K562 (cell line): Measurements from ENCODE around the gene ELF1. TPM values are rescaled to one million over a fixed set of nuclear protein-coding genes. Genes with fewer than 3 reads are reported as not detected.

Source experiments
- CREM ChIP-seq: IDR thresholded peaks from 2 replicates; pipeline ENCODE4 v1.6.1; 2014; ENCODE audit warnings: antibody characterized with exemption, low read depth
- EHMT2 ChIP-seq: fragments of 450-650 bp; IDR thresholded peaks from 2 replicates; pipeline ENCODE4 v1.6.1; 2018; ENCODE audit warnings: antibody characterized with exemption
- EWSR1 ChIP-seq: fragments of 450-650 bp; IDR thresholded peaks from 2 replicates; pipeline ENCODE4 v1.6.1; 2018; ENCODE audit warnings: borderline replicate concordance, mild to moderate bottlenecking, low read depth, moderate library complexity; ENCODE audit not compliant: partially characterized antibody
- GATAD2A ChIP-seq: fragments of 450-650 bp; IDR thresholded peaks from 2 replicates; pipeline ENCODE4 v1.6.1; 2017
- KAT8 ChIP-seq: fragments of 450-650 bp; IDR thresholded peaks from 2 replicates; pipeline ENCODE4 v1.6.1; 2016; ENCODE audit warnings: low read depth, mild to moderate bottlenecking
- MTA3 ChIP-seq: fragments of 450-650 bp; formaldehyde crosslinking; IDR thresholded peaks from 2 replicates; pipeline ENCODE4 v1.6.1; 2017; ENCODE audit warnings: mild to moderate bottlenecking, borderline replicate concordance
- NCOA6 ChIP-seq: fragments of 450-650 bp; IDR thresholded peaks from 2 replicates; pipeline ENCODE4 v1.6.1; 2017; ENCODE audit warnings: mild to moderate bottlenecking
- NEUROD1 ChIP-seq: fragments of 150-350 bp; IDR thresholded peaks from 2 replicates; pipeline ENCODE4 v1.6.1; 2014; ENCODE audit warnings: borderline replicate concordance, low read length, low read depth; ENCODE audit not compliant: partially characterized antibody
- PCBP2 ChIP-seq: fragments of 200-400 bp; formaldehyde crosslinking; IDR thresholded peaks from 2 replicates; pipeline ENCODE4 v1.6.1; 2018; ENCODE audit warnings: low read length, low read depth, mild to moderate bottlenecking, moderate library complexity; ENCODE audit not compliant: poor library complexity, severe bottlenecking
- PHTF2 ChIP-seq: fragments of 250-450 bp; sonication (Bioruptor Pico); IDR thresholded peaks from 2 replicates; pipeline ENCODE4 v1.5.0; 2021; ENCODE audit warnings: mild to moderate bottlenecking
- POLR2AphosphoS5 ChIP-seq: IDR thresholded peaks from 2 replicates; pipeline ENCODE4 v1.6.1; 2011; ENCODE audit warnings: mild to moderate bottlenecking, low read depth, low read length, moderate library complexity; ENCODE audit not compliant: control insufficient read depth, insufficient read depth
- SMARCA5 ChIP-seq: fragments of 450-650 bp; IDR thresholded peaks from 2 replicates; pipeline ENCODE4 v1.6.1; 2016
- SRSF9 ChIP-seq: fragments of 200-400 bp; formaldehyde crosslinking; IDR thresholded peaks from 2 replicates; pipeline ENCODE4 v1.6.1; 2017; ENCODE audit warnings: low read depth, low read length, borderline replicate concordance
- TAF15 ChIP-seq: fragments of 200-400 bp; formaldehyde crosslinking; IDR thresholded peaks from 2 replicates; pipeline ENCODE4 v1.6.1; 2017; ENCODE audit warnings: mild to moderate bottlenecking, low read depth, low read length, moderate library complexity
- ZKSCAN1 ChIP-seq: fragments of 150-350 bp; IDR thresholded peaks from 2 replicates; pipeline ENCODE4 v1.6.1; 2016; ENCODE audit warnings: low read depth, low read length
- ZNF586 ChIP-seq: fragments of 450-650 bp; formaldehyde crosslinking; conservative IDR thresholded peaks from 2 replicates; pipeline ENCODE4 v1.4.0; 2020; ENCODE audit warnings: mild to moderate bottlenecking, moderate library complexity
- ZNF668 ChIP-seq: fragments of 250-450 bp; sonication (Bioruptor Pico); IDR thresholded peaks from 2 replicates; pipeline ENCODE4 v1.8.0; 2022; ENCODE audit warnings: mild to moderate bottlenecking, inconsistent platforms
- polyA plus RNA-seq, 8 experiments: library from polyadenylated mRNA; depleted of rRNA in 4 of 8; stranded (reverse) in 5 of 8; unstranded in 3 of 8; fragments of >200 nt; fragmentation: Nextera tagmentation in 2 of 8; fragmentation: Illumina TruSeq in 1 of 8; extraction: Ambion mirVana in 2 of 8; extraction: Trizol in 1 of 8; gene quantifications; 2 replicates each; pipeline versions ENCODE4 v1.2.1 to v1.2.3, GENCODE V29; 2011 to 2014; ENCODE audit warnings: inconsistent platforms in 1 of 8, missing spikeins in 1 of 8
- total RNA-seq, 7 experiments: library from RNA; depleted of rRNA in 6 of 7; stranded (reverse); fragments of >200 nt in 6 of 7; fragmentation: Illumina TruSeq in 2 of 7; extraction: Trizol in 2 of 7; gene quantifications; 2 replicates each; pipeline versions ENCODE4 v1.2.1 to v1.2.3, GENCODE V29; 2011 to 2021; ENCODE audit warnings: low replicate concordance in 1 of 7
- TF ChIP-seq, protein P1 (sequence below): fragments of 250-450 bp; sonication (Bioruptor Pico); IDR thresholded peaks from 2 replicates; pipeline ENCODE4 v1.4.0; 2020
- TF ChIP-seq, protein P2 (sequence below): IDR thresholded peaks from 2 replicates; pipeline ENCODE4 v1.6.1; 2011; ENCODE audit not compliant: insufficient read length; ENCODE audit errors: extremely low read depth
- TF ChIP-seq, protein P3 (sequence below): sonication (generic); formaldehyde crosslinking; IDR thresholded peaks from 2 replicates; pipeline ENCODE4 v1.9.0; 2022; ENCODE audit warnings: mild to moderate bottlenecking, missing genetic modification reagents
- TF ChIP-seq, protein P4 (sequence below), 3 experiments: fragments of 200-800 bp in 1 of 3; sonication (Bioruptor generic) in 1 of 3; sonication (generic) in 1 of 3; formaldehyde crosslinking in 1 of 3; IDR thresholded peaks; 2 replicates each; pipeline versions ENCODE4 v1.6.1 to v1.8.0; 2016 to 2022; ENCODE audit warnings: mild to moderate bottlenecking in 2 of 3, missing compliant biosample characterization in 2 of 3, missing genetic modification characterization in 2 of 3, missing genetic modification reagents in 1 of 3
- TF ChIP-seq, protein P5 (sequence below): fragments of 450-650 bp; formaldehyde crosslinking; IDR thresholded peaks from 2 replicates; pipeline ENCODE4 v1.4.0; 2020; ENCODE audit warnings: mild to moderate bottlenecking, moderate library complexity
- TF ChIP-seq, protein P6 (sequence below): fragments of 250-450 bp; sonication (Bioruptor Pico); IDR thresholded peaks from 2 replicates; pipeline ENCODE4 v1.8.0; 2022; ENCODE audit warnings: moderate library complexity, mild to moderate bottlenecking, inconsistent platforms

Gene ELF1
- total and polyA plus RNA-seq, 9 of the 15 experiments (the other 6 are each of a cell fraction or from before 2014, with no cell fraction given): 24.7 to 54.4 (median 33.4) TPM

DNA sequence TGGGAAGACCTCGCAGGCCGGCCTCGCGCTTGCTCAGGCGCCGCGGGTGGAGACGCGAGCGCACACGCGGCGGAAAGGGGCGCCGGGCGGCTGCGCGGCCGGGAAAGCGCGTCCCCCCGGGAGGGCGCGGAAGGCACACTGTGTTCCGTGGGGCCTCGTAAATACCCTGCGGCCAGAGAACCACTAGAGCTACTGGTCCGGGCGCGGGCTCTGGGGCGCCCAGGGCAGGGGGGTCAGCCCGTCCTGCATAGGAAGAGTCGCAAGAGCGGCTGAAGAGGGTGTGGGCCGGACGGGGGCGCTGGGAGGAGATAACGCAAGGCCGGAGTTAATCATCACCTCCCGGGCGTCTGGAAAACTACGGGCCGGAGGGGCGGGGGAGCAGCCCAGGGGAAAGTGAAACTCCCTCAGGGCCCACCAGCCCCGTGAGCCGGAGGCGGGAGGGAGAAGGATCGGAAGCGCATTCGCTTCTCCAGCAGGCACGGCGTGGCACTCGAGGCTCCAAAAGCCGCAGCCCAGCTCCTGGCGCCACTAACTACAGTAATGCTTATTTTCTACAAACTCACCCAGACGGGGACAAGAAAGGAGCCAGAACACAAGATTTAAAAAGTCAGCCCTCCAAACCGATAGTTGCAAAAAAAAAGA, 41.1 kb upstream of the ELF1 start (continued):
- TF ChIP-seq, protein P1, sequence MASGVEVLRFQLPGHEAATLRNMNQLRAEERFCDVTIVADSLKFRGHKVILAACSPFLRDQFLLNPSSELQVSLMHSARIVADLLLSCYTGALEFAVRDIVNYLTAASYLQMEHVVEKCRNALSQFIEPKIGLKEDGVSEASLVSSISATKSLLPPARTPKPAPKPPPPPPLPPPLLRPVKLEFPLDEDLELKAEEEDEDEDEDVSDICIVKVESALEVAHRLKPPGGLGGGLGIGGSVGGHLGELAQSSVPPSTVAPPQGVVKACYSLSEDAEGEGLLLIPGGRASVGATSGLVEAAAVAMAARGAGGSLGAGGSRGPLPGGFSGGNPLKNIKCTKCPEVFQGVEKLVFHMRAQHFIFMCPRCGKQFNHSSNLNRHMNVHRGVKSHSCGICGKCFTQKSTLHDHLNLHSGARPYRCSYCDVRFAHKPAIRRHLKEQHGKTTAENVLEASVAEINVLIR (CRISPR knock-in tag): no peak
- TF ChIP-seq NCOA6 (no peak), SRSF9 (no peak), TAF15 (no peak), EHMT2 (no peak), CREM (0 out of 2 replicates have a peak, but pooled peaks have one; percentile 7), PHTF2 (no peak), MTA3 (peak; percentile 74; the same call in 1 of the 2 replicates), ZNF586 (CRISPR knock-in tag) (no peak), ZNF668 (CRISPR knock-in tag) (no peak), EWSR1 (no peak), NEUROD1 (peak; percentile 43), ZKSCAN1 (0 out of 2 replicates have a peak, but pooled peaks have one; percentile 9), SMARCA5 (no peak), PCBP2 (no peak), KAT8 (no peak), POLR2AphosphoS5 (no peak), GATAD2A (peak; percentile 41; the same call in 1 of the 2 replicates)
- TF ChIP-seq, protein P2, sequence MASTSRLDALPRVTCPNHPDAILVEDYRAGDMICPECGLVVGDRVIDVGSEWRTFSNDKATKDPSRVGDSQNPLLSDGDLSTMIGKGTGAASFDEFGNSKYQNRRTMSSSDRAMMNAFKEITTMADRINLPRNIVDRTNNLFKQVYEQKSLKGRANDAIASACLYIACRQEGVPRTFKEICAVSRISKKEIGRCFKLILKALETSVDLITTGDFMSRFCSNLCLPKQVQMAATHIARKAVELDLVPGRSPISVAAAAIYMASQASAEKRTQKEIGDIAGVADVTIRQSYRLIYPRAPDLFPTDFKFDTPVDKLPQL: no peak
- TF ChIP-seq, protein P3, sequence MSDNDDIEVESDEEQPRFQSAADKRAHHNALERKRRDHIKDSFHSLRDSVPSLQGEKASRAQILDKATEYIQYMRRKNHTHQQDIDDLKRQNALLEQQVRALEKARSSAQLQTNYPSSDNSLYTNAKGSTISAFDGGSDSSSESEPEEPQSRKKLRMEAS: no peak; the same call in 1 of the 2 replicates
- TF ChIP-seq, protein P4, sequence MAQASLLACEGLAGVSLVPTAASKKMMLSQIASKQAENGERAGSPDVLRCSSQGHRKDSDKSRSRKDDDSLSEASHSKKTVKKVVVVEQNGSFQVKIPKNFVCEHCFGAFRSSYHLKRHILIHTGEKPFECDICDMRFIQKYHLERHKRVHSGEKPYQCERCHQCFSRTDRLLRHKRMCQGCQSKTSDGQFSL (CRISPR knock-in tag; IDR thresholded peaks at IDR 0.05): no peak
- TF ChIP-seq, protein P4 (tag; IDR thresholded peaks at IDR 0.05): no peak
- TF ChIP-seq, protein P5, sequence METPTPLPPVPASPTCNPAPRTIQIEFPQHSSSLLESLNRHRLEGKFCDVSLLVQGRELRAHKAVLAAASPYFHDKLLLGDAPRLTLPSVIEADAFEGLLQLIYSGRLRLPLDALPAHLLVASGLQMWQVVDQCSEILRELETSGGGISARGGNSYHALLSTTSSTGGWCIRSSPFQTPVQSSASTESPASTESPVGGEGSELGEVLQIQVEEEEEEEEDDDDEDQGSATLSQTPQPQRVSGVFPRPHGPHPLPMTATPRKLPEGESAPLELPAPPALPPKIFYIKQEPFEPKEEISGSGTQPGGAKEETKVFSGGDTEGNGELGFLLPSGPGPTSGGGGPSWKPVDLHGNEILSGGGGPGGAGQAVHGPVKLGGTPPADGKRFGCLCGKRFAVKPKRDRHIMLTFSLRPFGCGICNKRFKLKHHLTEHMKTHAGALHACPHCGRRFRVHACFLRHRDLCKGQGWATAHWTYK (CRISPR knock-in tag): peak; percentile 57; the same call in 1 of the 2 replicates
- TF ChIP-seq, protein P6, sequence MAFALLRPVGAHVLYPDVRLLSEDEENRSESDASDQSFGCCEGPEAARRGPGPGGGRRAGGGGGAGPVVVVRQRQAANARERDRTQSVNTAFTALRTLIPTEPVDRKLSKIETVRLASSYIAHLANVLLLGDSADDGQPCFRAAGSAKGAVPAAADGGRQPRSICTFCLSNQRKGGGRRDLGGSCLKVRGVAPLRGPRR (CRISPR knock-in tag): no peak
